SKM-1 (cell line): ENCODE measurements around the gene RIMKLA.

Experiments
- DNase-seq: peaks from one replicate; lab custom pipeline; 2025; ENCODE audit not compliant: unreplicated experiment; lab: John Stamatoyannopoulos, UW

Gene RIMKLA, protein sequence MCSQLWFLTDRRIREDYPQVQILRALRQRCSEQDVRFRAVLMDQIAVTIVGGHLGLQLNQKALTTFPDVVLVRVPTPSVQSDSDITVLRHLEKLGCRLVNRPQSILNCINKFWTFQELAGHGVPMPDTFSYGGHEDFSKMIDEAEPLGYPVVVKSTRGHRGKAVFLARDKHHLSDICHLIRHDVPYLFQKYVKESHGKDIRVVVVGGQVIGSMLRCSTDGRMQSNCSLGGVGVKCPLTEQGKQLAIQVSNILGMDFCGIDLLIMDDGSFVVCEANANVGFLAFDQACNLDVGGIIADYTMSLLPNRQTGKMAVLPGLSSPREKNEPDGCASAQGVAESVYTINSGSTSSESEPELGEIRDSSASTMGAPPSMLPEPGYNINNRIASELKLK

DNA sequence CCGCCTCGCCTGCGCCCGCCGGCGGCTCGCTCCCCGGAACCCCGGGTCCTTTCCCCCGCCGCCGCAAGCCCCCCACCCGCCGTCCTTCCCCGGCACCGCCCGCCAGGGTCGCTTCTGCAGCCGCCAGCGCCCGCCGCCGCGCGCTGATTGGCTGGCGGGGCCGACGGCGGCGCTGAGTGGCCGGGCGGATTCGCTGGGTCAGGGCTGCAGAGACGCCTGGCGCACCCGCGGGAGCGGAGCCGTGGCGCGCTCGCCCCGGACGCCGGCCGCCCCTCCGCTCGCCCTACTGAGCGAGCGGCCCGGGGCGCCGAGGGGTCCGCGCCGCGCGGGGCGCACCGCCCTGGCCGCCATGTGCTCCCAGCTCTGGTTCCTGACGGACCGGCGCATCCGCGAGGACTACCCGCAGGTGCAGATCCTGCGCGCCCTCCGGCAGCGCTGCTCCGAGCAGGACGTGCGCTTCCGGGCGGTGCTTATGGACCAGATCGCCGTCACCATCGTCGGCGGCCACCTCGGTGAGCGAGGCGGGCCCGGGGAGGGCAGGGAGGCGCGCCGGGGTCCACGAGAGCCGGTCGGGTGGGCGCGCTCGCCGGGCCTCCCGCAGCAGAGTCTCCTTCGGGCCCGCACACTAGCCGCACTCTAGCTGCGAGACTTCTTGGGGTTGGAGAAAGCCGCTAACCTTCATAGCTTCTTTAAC lies at the start of gene RIMKLA:
RIMKLA (plus strand) TSS at position 207 of the 694 bp plus-strand sequence; CDS start at position 350, 143 bp downstream.
- no peak for DNase-seq

DNA sequence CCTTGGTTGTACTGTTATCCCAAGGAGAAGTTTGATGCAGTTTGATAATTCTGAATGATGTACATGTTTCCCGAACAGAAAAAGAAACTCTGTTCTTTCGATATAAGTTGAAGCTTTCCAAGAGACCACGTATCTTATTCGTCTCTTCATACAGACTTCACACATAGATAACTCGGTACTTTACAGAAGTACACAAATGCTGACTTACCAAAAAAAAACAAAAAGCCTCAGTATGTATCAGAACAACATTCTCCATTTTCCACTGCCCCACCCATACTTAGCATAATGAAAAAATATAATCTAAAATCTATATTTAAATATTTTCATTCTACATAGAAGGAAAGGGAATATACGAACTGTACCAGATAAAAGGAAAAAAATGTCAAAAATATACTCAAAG lies 47.7 kb upstream of the RIMKLA start:
- no peak for DNase-seq

DNA sequence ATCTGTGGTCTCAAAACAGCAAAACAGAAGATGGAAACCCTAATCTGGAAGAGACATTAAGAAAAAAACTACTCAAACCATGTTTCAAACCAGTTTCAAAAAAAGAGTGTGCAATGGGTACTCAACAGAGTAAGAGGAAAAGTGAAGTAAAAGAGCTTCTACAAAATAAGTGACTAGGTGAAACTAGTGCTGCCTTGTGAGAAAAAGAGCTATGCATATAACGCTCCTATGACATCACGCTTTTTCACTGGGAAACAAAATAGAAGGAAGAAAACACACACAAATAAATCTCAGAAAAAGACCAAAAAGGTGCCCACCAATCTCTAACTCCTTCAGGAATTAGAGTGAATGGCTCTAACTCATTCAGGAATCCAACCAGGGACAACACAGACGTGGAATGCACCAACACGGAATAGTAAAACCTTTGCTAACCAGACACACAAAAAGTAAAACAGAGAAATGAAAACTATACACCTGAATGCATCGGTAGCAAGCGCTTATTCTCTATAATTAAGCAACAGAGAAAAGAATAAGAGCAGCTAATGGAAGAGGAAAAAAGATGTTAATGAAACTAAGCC lies 46.8 kb upstream of the RIMKLA start:
- DNase-seq, result no peak

DNA sequence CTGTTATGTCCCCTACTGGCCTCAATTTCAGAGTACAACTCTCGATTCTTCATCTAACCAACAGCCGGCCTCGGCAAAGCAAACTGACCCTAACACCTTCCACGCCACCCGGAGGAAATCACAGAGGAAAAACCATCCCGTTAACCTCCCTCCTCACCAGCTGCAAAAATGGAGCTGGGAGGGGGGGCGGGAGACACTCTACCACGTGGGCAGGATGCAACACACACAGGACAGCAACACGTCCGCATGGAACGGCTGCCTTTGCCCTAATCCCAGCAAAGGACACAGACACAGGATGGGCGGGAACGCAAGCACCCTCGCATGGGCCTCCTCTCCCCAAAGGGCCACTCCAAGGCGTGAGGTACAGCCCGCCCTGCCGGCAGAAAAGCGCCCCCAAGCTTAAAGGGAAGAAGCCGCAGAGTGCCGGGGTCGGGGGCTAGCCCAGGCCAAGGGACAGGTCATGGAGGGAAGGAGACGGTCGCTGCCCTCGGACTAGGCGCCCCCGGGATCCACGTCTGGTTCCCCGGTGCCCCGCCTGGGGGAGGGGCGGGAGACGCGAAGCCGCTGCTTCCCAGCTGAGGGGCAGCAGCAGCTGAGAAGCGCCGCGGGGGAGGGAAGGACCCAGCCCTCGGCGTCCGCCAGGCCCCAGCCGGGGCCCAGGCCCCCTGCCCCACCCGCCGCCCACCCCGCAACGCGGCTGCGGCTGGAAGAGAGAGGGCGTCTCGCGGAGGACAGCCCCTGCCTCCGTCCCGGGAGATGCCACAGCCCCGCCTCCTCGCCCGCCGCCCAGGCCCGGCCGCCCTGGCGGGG lies 46.1 kb upstream of the RIMKLA start:
- DNase-seq, result no peak

DNA sequence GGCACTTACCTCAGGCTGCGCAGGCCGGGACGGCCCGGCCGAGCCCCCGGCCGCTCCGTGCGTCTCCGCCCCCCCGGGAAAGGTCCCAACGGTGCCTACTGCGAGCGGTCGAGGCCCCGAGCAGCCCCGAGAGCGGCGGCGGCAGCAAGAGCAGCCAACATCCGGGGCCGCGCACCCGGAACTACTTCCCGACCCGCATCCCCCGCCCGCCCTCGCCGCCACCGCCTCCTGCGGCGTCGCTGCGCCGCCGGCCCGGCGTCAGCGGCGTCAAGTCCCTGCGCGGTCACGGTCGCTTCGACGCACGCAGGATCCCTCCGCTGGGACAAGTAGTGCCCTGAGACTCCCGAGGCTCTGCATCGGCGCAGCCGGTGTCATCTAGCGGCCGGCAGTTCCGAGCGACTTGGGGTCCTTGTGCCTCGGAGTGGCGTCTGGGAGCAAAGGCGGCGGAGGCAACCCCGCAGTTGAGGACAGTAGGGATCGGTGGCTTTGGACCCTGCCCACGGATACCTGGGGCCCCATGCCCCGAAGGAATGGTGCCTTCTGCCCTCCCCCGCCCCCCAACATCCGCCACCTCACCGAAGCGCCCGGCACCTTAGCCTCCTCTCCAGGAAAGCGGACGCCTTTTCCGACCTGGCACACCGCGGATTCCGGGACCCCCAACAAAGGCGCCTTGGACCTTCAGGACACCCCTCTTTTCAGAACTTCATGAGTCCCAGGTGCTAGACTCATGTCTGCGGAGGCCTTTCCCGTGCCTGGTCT lies 45.4 kb upstream of the RIMKLA start, which contains the start of gene FOXJ3:
FOXJ3 (minus strand) TSS at position 186 of the 759 bp plus-strand sequence. CDS start 24,142 bp downstream, outside the sequence.
- DNase-seq, result peak; percentile 75

DNA sequence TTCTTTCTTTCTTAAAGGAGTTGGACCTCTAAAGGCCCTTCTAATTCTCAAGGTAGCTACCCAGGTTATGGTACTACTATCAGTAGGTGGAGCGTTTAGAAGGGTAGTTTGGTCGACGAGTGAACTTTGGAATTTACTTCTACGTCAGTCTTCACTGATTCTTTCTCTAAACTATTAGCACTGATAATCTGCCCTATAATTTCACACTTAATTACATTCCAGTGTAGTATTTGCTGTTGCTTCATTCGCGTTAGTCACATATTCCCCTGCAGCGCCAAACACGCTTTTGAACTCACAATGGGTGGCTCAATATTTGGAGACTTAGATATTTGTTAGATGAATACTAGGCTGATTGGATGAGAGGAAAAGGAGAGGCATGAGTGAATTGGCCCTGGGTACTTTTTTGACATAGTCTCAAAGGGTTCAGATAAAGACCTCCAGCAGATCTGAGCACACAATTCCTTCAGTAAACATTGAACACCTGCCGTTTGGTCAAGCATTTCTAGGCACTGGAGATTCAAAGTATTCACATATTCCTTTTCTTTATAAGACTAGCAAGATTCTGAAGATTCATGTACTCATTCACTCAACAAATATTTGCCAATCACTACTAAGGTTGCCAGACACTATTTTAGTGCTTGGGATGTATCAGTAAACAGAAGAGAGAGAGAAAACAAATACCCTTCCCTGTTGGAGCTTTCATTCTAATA lies 44.6 kb upstream of the RIMKLA start:
- no peak for DNase-seq

DNA sequence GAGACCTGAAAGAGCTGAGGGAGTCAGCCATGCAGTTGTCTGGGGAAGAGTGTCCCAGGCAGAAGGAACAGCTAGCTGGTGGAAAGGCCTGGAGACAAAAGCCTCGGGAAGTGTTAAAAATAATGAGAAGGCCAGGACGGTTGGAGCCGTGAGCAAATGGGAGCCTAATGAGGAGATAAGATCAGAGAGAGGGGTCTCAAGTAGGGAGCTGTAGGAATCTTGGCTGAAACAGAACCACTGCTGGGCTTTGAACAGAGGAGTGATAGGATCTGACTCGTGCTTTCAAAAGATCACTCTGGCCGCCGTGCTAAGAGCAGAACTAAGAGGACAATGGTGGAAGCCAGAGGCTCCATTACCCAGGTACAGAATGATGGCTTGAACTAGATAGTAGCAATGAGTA lies 43.6 kb upstream of the RIMKLA start:
- DNase-seq, result no peak

DNA sequence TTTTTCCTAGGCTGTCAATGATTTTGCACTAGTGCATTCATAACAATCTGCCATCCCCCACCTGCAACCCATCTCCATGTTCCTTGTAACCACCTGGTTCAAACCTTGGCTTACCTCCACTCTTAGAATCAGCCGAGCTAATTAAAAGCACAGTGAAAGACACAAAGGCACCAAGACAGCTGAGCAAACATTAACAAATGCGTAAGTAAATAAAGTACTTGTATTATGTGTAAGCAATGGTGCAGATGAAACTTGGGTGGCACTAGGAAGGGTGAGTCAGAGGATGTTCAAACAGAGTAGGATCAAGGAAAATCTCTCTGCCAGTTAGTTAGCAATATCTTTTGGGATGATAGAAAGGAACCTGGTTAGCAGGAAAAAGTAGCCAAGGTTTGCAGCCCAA lies 40.5 kb upstream of the RIMKLA start:
- DNase-seq, result no peak

DNA sequence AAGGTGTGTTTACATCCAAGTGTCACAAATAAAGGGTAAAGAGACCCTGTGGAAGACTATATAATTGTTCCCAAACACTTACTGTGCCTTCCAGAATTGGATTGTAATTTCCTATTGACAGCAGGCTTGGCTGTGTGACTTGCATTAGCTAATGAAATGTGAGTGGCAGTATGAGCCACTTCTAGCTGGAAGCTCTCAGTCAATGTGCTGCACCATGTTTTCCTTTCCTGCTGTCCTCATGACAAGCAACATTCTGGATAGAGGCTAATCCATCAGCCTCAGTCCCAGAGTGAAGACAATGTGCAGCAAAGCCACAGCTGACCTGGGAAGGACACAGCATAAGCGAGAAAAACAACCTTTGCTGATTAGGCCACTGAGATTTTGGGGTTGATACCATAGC lies 39.7 kb upstream of the RIMKLA start:
- no peak for DNase-seq

DNA sequence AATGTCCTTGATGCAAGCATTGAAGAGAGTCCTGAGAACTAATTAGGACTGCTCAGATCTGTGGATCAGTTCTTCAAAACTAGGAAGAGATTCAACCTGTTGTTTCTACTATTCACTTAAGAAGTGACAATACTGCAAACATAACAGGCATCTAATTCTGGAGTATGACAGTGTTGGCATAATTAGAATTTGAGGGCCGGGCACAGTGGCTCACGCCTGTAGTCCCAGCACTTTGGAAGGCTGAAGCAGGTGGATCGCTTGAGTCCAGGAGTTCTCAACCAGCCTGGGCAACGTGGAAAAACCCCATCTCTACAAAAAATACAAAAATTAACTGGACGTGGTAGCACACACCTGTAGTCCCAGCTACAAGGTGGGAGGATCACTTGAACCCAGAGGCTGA lies 37.5 kb upstream of the RIMKLA start:
- no peak for DNase-seq

DNA sequence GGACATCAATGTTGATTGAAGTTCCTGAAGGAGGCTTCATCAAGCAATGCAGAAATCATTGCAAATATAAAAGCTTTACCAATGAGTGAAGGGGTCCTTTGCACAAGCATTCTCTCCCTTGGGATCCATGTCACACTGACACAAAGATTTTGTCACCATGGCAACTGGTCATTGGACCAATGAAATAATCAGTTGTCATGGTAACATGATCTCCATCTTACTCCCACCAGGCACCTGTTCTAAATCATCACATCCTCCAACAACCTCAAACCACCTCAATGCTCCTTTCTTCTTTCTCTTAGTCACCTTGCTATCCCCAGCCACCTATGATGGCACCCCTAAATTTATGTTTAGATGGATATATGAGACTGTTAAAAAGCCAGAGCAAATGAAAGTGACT lies 32.1 kb upstream of the RIMKLA start:
- DNase-seq, result no peak

DNA sequence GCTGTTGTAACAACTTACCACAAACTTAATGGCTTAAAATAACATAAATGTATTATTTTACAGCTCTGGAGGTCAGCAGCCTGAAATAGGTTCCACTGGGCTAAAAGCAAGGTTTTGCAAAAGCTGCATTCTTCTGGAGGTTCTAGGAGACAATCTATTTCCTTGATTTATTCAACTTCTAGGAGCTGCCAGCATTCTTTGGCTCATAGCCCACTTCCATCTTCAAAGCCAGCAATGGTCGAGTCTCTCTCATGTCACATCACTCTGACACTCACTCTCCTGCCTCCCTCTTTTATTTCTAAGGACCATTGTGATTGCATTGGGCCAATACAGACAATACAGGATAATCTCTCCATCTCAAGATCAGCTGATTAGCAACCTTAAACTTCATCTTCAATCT lies 30.5 kb upstream of the RIMKLA start:
- DNase-seq, result no peak

DNA sequence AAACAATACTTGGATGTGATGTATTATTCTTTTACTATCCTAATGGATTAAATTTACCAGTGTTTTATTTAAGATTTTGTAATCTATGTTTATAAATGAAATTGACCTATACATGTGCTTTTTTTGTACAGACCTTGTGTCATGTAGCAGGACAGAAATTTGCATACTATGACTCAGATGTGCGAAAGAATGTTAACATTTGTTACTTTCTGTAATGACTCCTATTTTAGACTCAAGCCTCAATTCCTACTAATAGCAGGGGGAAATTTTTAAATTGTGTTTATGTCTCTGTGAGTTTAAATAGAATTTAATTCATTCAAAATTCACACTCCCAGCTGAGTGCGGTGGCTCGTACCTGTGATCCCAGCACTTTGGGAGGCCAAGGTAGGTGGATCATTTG lies 21.8 kb upstream of the RIMKLA start:
- DNase-seq, result no peak

DNA sequence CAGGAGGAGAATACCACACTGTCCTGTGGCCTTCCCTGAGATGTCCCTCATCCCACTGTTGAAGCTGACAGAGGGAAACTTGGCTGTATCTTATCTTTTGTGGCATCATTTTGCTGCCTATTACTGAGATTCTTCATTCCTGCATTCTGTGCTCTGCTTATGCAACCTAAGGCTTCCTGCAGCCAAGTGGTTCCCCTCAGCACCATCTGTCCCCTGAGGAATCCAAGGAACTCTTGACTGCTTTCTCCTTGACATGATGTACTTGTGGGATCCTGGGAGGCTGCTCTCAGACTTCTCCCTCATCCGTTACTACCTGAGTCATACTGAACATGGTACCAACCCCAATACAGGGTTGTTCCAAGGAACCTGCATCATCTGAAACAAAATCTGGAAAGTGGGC lies 21.1 kb upstream of the RIMKLA start:
- DNase-seq, result no peak

DNA sequence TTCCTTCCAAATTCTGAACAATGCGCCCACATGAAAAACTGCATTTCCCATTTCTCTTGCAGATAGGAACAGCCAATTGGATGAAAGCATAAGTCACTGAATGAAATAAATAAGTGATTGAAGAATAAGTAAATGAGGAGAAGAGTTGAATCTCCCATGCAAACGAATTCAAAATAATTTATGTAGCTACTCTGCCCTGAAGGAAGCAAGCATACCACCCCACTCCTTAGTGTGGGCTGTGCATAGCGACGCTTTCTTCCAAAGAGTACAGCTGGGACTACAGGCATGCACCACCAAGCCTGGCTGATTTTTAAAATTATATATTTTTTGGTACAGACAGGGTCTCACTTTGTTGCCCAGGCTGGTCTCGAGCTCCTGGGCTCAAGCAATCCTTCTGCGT lies 16.5 kb upstream of the RIMKLA start:
- no peak for DNase-seq

DNA sequence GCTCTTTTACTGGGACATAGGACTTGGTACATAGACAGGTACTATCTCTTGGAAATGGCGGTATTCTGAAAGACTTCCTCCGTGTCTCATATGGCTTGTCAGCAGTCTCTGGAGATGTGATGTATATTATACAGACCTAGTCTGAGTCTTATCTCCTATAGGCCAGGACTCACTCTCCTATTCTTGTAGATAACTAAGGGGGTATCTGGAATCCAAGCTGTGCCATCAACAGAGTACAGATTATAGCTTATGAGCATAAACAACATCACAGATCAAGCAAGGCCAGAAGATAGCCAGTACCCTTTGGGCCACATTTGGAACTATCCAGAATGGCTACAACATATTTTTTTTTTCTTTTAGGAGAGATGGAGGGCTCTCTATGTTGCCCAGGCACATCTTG lies 16.1 kb upstream of the RIMKLA start:
- no peak for DNase-seq

DNA sequence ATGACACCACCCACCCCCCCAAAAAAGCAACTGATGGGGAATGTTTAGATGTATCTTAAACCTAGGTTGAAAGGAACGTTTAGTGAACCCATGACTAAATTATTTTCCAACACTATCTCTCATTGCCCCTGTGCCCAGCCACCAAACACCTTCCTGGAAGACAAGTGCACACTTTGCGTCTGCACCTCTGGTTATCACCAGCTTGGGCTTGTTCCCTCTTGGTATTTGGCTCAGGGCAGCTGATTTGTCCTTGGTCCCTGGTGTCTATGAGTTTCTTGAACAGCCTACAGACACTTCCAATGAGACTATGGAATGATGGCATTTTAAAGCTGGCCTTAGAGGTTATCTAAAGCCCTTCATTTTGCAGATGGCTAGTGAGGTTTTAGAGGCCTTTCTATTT lies 15.5 kb upstream of the RIMKLA start:
- no peak for DNase-seq

DNA sequence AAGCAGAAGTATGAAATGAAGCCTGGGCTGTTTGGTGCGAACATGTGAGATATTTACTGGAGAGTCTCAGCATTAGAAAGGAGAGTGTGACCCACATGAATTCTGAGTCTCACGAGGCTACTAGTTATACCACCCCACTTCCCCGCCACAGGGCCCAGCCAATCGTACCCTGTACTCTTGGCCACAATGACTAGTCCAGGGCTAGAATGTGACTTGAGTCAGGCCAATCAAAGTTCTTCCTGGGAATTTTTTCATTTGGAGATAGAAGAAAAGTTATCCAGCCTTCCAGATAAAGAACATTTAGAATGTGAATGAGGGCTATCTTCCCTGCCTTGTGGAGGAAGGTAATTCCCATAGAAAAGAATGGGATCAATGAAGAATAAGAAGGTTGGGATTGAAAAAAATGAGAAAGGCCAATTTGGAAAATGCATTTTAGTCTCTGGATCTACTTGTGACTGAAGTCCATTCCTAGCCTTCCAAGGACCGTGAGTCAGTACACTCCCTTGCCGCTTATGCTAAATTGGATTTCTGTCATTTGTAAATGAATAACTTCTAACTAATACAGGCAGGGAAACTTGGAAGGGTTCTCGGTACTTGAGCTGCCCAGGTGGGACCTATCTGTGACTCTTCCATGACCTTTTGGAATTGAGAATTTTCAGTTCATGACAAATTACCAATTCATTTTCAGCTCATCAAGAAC lies 12.3 kb upstream of the RIMKLA start:
- no peak for DNase-seq

DNA sequence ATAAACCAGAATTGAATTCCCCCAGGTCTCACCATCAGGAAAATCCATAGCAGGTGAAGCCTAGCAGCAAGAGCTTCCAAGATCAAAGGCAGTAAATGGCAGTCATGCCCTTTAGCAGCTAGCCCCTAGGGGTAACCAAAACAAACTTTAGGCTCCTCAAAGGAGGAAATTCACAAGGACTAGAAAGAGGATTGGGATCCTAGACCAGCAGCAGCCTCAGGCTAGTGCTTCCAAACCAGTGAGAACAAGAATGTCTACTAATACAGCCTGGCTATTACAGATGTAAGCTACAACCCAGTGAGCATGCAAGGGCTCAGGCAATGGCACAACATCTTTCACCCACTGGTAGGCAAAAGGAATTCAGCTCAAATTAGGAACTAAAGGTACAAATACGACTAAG lies 11.1 kb upstream of the RIMKLA start:
- no peak for DNase-seq
